ENCODE results near the gene CFAP73. TPM values are rescaled to one million over a fixed set of nuclear protein-coding genes. Genes with fewer than 3 reads are reported as not detected.

Gene CFAP73
- polyA plus RNA-seq, 3 donors = 1.2 to 2.2 (median 1.4) TPM

Other genes with a start within 250 kb of the CFAP73 start
- gene OAS1, start 242.8 kb upstream of the CFAP73 start, polyA plus RNA-seq (ENCODE audit: insufficient read length in 3 of 3) = 10 to 100 TPM; 12.5 to 13.8 (median 13.1) TPM
- gene OAS3, start 211.2 kb upstream of the CFAP73 start, polyA plus RNA-seq (ENCODE audit: insufficient read length in 3 of 3) = 10 to 100 TPM in 1 of 3 donors, 1 to 10 TPM in 2; 7.6 to 10.8 (median 9.4) TPM
- 1 to 10 TPM; 5.4 to 6.9 (median 6.0) TPM for gene OAS2, start 171.2 kb upstream of the CFAP73 start, polyA plus RNA-seq (ENCODE audit: insufficient read length in 3 of 3)
- gene DTX1, start 93.0 kb upstream of the CFAP73 start, polyA plus RNA-seq (ENCODE audit: insufficient read length in 3 of 3) = 10 to 100 TPM; 12.2 to 14.5 (median 13.6) TPM
- gene RASAL1, start 14.0 kb upstream of the CFAP73 start, polyA plus RNA-seq (ENCODE audit: insufficient read length in 3 of 3) = 10 to 100 TPM in 1 of 3 donors, 1 to 10 TPM in 2; 8.7 to 10.6 (median 9.9) TPM
- gene DDX54, start 35.8 kb downstream of the CFAP73 start, polyA plus RNA-seq (ENCODE audit: insufficient read length in 3 of 3) = 100 to 1,000 TPM in 1 of 3 donors, 10 to 100 TPM in 2; 71.7 to 106 (median 97.1) TPM
- 10 to 100 TPM; 17.2 to 21.5 (median 20.5) TPM for gene RITA1, start 36.0 kb downstream of the CFAP73 start, polyA plus RNA-seq (ENCODE audit: insufficient read length in 3 of 3)
- gene TPCN1, start 71.7 kb downstream of the CFAP73 start, polyA plus RNA-seq (ENCODE audit: insufficient read length in 3 of 3) = 10 to 100 TPM; 32.7 to 49.4 (median 47.8) TPM
- gene SLC8B1, start 185.4 kb downstream of the CFAP73 start, polyA plus RNA-seq (ENCODE audit: insufficient read length in 3 of 3) = 10 to 100 TPM; 14.2 to 20.6 (median 14.9) TPM
- 10 to 100 TPM; 16.6 to 23.0 (median 21.8) TPM for gene PLBD2, start 208.9 kb downstream of the CFAP73 start, polyA plus RNA-seq (ENCODE audit: insufficient read length in 3 of 3)

Measured in renal pelvis (tissue), 3 donors.